RWPE1 (cell line): ENCODE data around the gene KLHL28.
"Not testable (repeated sequence)": the region's sequence is repeated elsewhere in the genome, so short reads cannot be mapped to it uniquely, and the experiment has no call there.

Experiments used
- CTCF ChIA-PET: fragments of 350-600 bp; sonication (Branson Sonifier 250); formaldehyde crosslinking; extraction: SDS; loops from one replicate; lab custom pipeline; 2021; lab: Yijun Ruan, JAX
- POLR2A ChIA-PET: fragments of 400-600 bp; formaldehyde crosslinking; extraction: SDS; loops from one replicate; lab custom pipeline; 2020; ENCODE audit warnings: antibody characterized with exemption; ENCODE audit not compliant: low non-redundant PET; lab: Yijun Ruan, JAX
- DNase-seq: peaks from one replicate; pipeline ENCODE4 v3.0.0; 2012; ENCODE audit warnings: low spot score
- H3K27ac ChIP-seq: fragments of 450-650 bp; 2 replicates; pipeline ENCODE4 v1.5.1; 2017
- TF ChIP-seq, protein P1 (sequence below): fragments of 450-650 bp; conservative IDR thresholded peaks from 2 replicates; pipeline ENCODE4 v1.5.1; 2017; ENCODE audit warnings: low read depth, mild to moderate bottlenecking

Gene KLHL28

DNA sequence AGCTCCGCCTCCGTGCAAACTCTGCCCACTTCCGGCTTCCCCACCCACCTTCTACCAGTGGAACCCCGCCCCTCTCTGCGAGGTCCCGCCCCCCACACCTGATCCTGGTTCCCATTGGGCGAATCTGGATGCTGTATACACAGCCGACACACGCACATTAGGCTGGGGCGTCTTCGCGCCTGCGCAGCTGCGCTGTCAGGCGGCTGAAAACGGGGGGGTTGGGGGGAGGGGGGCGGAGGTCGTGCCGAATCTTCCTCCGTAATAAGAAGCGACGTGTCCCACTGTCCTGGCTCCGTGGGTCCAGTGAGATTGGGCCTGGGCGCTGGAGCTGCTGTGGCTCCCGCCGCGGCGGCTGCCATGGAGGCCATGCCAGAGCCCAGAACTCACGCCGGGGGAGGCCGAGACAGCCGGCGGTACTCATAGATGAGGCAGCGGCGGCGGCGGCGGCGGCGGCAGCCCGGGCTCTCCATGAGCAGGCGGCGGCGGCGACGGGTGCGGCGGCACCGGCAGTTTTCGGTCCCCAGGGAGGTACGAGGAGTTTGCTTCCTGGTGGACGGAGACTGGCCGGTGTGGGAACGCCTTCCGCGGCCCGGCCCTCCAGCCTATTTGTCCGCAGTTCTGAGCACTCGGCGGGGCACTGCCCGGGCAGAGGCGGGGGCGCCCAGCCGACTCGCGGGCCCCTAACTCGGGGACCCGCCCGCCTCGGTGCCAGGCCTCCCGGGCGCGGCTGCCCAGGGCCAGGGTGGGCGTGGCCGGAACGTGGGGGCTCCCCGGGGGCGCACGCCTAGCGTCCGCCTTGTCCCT, 64.5 kb downstream of the KLHL28 start:
- CTCF ChIA-PET = interaction anchor here (0.6 kb wide), 1 partner anchor 1862 kb away, joined by 3 read pairs; no protein-coding TSS in a partner anchor
- TF ChIP-seq, protein P1, sequence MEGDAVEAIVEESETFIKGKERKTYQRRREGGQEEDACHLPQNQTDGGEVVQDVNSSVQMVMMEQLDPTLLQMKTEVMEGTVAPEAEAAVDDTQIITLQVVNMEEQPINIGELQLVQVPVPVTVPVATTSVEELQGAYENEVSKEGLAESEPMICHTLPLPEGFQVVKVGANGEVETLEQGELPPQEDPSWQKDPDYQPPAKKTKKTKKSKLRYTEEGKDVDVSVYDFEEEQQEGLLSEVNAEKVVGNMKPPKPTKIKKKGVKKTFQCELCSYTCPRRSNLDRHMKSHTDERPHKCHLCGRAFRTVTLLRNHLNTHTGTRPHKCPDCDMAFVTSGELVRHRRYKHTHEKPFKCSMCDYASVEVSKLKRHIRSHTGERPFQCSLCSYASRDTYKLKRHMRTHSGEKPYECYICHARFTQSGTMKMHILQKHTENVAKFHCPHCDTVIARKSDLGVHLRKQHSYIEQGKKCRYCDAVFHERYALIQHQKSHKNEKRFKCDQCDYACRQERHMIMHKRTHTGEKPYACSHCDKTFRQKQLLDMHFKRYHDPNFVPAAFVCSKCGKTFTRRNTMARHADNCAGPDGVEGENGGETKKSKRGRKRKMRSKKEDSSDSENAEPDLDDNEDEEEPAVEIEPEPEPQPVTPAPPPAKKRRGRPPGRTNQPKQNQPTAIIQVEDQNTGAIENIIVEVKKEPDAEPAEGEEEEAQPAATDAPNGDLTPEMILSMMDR = no peak
- peak overlapping the region; percentile 96 for H3K27ac ChIP-seq
- peak; percentile 98 for DNase-seq
- POLR2A ChIA-PET = interaction anchor here (0.7 kb wide), 2 partner anchors 12 to 233 kb away, joined by 4 to 5 read pairs; no protein-coding TSS in a partner anchor

DNA sequence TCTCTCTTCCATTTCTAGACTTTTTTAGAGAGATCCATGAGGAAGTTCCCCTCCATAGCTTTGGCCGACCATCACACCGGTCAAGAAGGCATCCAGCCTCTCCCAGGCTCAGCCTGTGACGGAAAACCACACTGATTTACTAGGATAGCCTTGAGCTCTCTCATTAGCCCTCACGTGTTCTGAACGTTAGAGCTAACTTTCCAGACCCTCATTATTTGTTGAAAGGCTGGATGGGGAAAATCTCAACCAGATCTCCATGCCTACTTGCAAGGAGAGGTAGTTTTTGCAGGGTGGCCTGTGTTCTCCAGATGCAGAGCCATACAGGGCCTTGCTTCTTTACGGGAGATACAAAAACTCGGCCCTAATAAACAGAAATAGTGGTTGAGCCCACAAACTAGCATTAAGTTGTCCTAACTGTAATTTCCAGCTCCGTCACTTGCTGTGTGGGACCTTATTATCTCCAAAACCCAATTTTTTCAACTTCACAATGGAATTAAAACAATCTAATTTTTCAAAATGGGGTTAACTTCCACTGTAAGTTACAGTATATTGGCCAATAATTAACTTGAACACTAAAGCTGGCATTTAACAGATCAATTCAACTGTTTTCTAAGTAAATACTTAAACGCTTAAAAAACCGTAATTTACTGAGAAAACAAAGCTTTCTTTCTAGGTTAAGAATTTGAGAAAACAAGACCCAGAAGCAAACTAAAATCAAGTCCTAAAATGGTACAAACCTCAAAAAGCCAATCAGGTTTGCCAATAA, 65.3 kb downstream of the KLHL28 start:
- POLR2A ChIA-PET = interaction anchor here (0.7 kb wide), 2 partner anchors 13 to 234 kb away, joined by 4 to 5 read pairs; no protein-coding TSS in a partner anchor
- CTCF ChIA-PET = interaction anchor here (0.6 kb wide), 1 partner anchor 1861 kb away, joined by 3 read pairs; no protein-coding TSS in a partner anchor
- TF ChIP-seq, protein P1 = no peak
- no peak for DNase-seq
- H3K27ac ChIP-seq = peak overlapping the region; percentile 96

DNA sequence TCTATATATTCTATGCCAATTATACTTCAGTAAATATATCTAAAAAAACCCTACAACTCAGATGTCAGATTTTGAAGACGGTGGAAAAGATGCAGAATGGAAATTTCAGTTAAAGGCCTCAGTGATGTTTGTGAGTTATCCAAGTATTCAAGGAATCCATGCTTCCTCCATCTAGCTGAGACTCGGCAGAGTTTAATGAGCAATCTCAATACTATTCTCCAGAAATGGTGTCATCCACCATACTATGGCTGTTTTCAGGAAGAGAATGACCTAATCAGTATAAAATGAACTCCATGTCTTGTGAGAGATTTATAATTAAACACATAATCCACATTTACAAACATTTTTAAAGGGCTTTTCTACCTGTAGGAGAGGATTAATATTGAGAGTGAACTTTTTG, 66.0 kb downstream of the KLHL28 start:
- no peak overlapping the region for H3K27ac ChIP-seq
- POLR2A ChIA-PET = no interaction called here
- CTCF ChIA-PET = no interaction called here
- TF ChIP-seq, protein P1 = no peak
- DNase-seq = peak; percentile 9

DNA sequence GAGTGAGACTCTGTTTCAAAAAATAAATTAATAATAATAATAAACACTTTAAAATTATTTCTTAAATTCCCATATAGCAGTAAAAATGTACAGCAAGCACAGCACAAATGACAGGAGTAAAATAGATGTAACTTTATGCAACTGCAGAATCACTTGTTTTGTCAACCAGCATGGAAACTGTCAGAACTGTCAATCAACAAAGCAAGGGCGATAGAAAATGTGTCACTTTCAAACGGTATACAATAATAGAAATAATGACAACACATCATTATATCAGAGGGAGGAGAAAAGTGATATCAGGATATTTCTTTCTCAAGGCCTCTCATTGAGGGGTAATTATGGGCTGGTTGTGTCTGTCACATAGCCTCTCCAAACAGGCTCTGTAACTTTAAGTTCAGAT, 68.2 kb downstream of the KLHL28 start:
- TF ChIP-seq, protein P1 = no peak
- no peak for DNase-seq
- CTCF ChIA-PET = no interaction called here
- no peak overlapping the region for H3K27ac ChIP-seq
- POLR2A ChIA-PET = no interaction called here

DNA sequence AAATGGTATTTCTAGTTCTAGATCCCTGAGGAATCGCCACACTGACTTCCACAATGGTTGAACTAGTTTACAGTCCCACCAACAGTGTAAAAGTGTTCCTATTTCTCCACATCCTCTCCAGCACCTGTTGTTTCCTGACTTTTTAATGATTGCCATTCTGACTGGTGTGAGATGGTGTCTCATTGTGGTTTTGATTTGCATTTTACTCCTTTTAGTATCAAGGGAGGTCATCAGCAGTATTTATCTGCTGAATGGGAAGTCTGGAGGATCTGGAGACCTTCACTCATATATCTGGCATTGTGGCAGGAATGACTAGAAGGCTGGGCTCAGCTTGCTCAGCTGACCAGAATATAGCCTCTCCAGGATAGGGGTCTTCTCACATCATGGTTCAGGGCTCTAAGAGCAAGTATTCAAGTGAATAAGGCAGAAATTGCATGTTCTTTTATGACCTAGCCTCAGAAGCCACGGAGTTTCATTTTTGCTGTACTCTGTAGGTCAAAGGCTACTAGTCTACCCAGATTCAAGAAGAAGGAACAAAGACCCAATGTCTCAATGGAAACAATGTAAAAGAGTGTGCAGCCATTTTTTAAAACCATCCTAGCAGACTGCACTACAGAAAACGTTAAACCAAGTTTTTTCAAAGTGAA, 69.9 kb downstream of the KLHL28 start:
- CTCF ChIA-PET, POLR2A ChIA-PET, DNase-seq, H3K27ac ChIP-seq: not testable (repeated sequence)

DNA sequence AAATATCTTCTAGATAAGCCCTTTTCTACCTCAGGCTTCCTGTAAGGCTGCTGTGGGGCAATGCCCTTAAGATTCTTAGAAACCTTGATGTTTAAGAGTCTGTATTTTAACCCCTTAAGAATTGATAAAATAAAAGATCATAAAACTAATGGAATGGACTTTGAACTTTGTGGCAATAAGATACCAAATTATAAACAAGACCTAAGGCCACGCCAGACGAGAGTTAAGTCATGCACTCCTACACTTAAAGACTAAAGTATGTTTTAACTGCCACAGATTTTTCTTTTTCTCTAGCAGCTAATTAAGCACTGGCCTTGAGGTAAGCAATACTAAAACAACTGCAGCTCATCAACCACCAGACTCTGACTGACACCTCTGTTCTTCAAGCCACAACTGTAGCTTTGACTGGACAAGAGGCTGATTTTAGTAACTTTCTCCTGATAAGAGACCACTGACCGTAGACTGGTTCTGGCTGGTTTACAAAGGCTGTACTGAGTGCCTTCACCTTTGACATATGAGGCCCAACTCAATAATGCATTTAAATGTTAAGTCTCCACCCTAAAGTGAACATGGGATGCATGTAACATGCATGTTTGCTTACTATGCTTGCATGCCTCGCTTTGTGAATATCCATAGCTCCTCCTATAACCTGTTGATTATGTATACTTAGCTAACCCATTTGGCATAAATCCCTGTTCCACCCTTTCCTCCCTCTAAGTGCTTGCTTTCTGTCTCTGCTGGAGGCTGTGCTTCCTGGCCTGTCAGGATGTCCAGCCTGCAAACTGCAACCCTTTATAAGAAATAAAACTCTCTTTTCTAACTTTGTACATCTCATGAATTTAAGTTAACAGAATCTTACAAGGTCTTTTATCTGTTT, 71.9 kb downstream of the KLHL28 start:
- TF ChIP-seq, protein P1 = no peak
- CTCF ChIA-PET = interaction anchor here (0.7 kb wide), 1 partner anchor 765 kb away, joined by 5 read pairs; no protein-coding TSS in a partner anchor
- POLR2A ChIA-PET = no interaction called here
- DNase-seq = no peak
- H3K27ac ChIP-seq = no peak overlapping the region
